ENCODE results near the gene CDC42. TPM values are rescaled to one million over a fixed set of nuclear protein-coding genes. Genes with fewer than 3 reads are reported as not detected.

The CDC42 gene
- total and polyA plus RNA-seq, 9 of the 15 experiments (the other 6 are each of a cell fraction or from before 2014, with no cell fraction given), result 186 to 398 (median 325) TPM

- TF ChIP-seq REST (IDR thresholded peaks at IDR 0.05; ENCODE audit: borderline replicate concordance) (peak; percentile 91), REST (CRISPR knock-in tag; IDR thresholded peaks at IDR 0.05; ENCODE audit: low read depth) (no peak), TFAM (CRISPR knock-in tag; conservative IDR thresholded peaks at IDR 0.05) (no peak), E4F1 (CRISPR knock-in tag; IDR thresholded peaks at IDR 0.05; ENCODE audit: borderline replicate concordance) (no peak), SP1 (CRISPR knock-in tag; IDR thresholded peaks at IDR 0.05) (peak; percentile 8; the same call in 1 of the 2 replicates), SIRT6 (IDR thresholded peaks at IDR 0.05; ENCODE audit: low read depth, low read length) (no peak), CEBPG (CRISPR knock-in tag; IDR thresholded peaks at IDR 0.05) (peak; percentile 94), CEBPG (tag; conservative IDR thresholded peaks at IDR 0.05 in 1 of 2, IDR thresholded peaks at IDR 0.05 in 1 of 2) (peak; percentile 92 to 93), ZNF280A (IDR thresholded peaks at IDR 0.05; ENCODE audit: low read depth, partially characterized antibody) (no peak), BMI1 (IDR thresholded peaks at IDR 0.05; ENCODE audit: low read length) (no peak), SMARCE1 (IDR thresholded peaks at IDR 0.05) (no peak), CBFA2T3 (IDR thresholded peaks at IDR 0.05) (peak; percentile 24; the same call in 1 of the 2 replicates), SMAD3 (CRISPR knock-in tag; conservative IDR thresholded peaks at IDR 0.05) (0 out of 2 replicates have a peak, but pooled peaks have one; percentile 56), TGIF2 (CRISPR knock-in tag; IDR thresholded peaks at IDR 0.05) (no peak), SOX6 (IDR thresholded peaks at IDR 0.05) (peak; percentile 45; the same call in 1 of the 2 replicates), ZNF75A (CRISPR knock-in tag; IDR thresholded peaks at IDR 0.05) (no peak), ADNP (tag; IDR thresholded peaks at IDR 0.05) (no peak)
Observed at GRCh38 chr1:22048351-22049192, 3.9 kb upstream of the CDC42 start (continued).
